BJ (cell line): ENCODE results near the gene ACSF3. TPM values are rescaled to one million over a fixed set of nuclear protein-coding genes. Genes with fewer than 3 reads are reported as not detected.

Source experiments
- CTCF ChIA-PET: fragments of 350-600 bp; formaldehyde crosslinking; extraction: SDS; loops from one replicate; lab custom pipeline; 2021; ENCODE audit warnings: antibody characterized with exemption, inconsistent platforms; lab: Yijun Ruan, JAX
- POLR2A ChIA-PET: fragments of 300-600 bp; sonication (Branson Sonifier 250); formaldehyde crosslinking; extraction: SDS; loops from one replicate; lab custom pipeline; 2021; ENCODE audit warnings: antibody characterized with exemption; lab: Charles Lee
- DNase-seq: peaks from one replicate; pipeline ENCODE4 v3.0.0-alpha.2; 2011; ENCODE audit warnings: low read depth
- H3K27me3 ChIP-seq: 2 replicates; pipeline ENCODE4 v1.6.0; 2011; ENCODE audit warnings: low read length; ENCODE audit not compliant: control insufficient read depth, insufficient read depth
- H3K36me3 ChIP-seq: 2 replicates; pipeline ENCODE4 v1.5.1; 2011; ENCODE audit warnings: low read length; ENCODE audit not compliant: control insufficient read depth, insufficient read depth
- H3K4me3 ChIP-seq: 2 replicates; pipeline ENCODE4 v1.5.1; 2011; ENCODE audit warnings: low read depth, mild to moderate bottlenecking, control low read depth, low read length
- polyA plus RNA-seq: library from polyadenylated mRNA; depleted of rRNA; stranded (reverse); fragments of >200 nt; gene quantifications from 2 replicates; pipeline ENCODE4 v1.2.3, GENCODE V29; 2011
- TF ChIP-seq, protein P1 (sequence below): IDR thresholded peaks from 2 replicates; pipeline ENCODE4 v1.5.1; 2011; ENCODE audit warnings: low read depth, mild to moderate bottlenecking, control low read depth, inconsistent platforms, low read length, moderate library complexity; ENCODE audit not compliant: insufficient read depth

Gene ACSF3
- polyA plus RNA-seq, 1 experiment: 12.5 TPM

DNA sequence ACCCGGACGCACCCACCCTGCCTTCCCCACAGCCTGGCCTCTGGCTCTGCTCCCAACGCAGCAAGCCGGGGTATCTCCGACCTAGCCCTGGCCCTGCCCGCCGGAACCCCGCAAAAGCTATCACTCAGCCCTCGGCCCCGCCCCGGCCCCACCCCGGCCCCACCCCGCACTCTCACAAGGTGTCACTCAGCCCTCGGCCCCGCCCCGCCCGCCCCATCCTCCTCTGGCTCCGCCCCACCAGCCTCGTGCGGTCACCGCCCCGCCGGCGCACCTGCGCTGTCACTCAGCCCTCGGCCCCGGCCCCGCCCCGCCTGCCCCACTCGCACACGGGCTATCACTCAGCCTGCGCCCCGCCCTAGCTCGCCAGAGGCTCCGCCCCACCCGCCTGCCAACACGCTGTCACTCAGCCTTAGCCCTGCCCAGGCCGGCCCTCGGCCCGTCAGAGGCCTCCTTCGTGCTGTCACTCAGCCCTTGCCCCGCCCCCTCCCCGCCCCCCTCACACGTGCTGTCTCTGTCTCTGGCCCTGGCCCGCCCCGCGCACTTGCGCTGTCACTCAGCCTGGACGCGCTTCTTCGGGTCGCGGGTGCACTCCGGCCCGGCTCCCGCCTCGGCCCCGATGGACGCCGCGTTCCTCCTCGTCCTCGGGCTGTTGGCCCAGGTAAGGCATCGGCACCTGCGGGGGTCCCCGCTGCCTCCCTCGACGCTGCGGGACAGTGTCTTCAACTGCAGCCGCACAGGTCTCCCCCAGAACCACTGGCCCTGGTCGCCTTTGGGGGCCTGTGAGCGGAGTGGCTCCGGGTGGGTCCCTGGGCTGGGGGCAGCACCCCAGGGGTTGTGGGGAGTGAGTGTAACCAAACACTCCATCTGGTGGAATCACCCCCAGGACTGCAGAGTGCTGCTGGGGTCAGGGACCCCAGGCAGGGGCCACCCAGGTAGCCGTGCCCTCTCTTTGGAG is 77.8 kb downstream of the ACSF3 start, which contains the start of gene CDH15:
Gene CDH15, plus strand, starts transcription at position 533 of the 955 bp plus-strand sequence. Its CDS starts 84 bp downstream, at position 617.
- no peak for DNase-seq
- ChIA-PET CTCF (interaction anchor here (0.8 to 0.9 kb wide), 2 partner anchors 16 to 434 kb away, joined by 3 read pairs; no protein-coding TSS in a partner anchor), POLR2A (no interaction called here)
- peaks cover 6% of the 10 kb centered on the region for H3K27me3 ChIP-seq
- H3K4me3 ChIP-seq: peak within 1 kb of the TSS; percentile 29
- TF ChIP-seq, protein P1, sequence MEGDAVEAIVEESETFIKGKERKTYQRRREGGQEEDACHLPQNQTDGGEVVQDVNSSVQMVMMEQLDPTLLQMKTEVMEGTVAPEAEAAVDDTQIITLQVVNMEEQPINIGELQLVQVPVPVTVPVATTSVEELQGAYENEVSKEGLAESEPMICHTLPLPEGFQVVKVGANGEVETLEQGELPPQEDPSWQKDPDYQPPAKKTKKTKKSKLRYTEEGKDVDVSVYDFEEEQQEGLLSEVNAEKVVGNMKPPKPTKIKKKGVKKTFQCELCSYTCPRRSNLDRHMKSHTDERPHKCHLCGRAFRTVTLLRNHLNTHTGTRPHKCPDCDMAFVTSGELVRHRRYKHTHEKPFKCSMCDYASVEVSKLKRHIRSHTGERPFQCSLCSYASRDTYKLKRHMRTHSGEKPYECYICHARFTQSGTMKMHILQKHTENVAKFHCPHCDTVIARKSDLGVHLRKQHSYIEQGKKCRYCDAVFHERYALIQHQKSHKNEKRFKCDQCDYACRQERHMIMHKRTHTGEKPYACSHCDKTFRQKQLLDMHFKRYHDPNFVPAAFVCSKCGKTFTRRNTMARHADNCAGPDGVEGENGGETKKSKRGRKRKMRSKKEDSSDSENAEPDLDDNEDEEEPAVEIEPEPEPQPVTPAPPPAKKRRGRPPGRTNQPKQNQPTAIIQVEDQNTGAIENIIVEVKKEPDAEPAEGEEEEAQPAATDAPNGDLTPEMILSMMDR: no peak
- H3K36me3 ChIP-seq: no peaks in the 10 kb centered on the region; the same call in 1 of the 2 replicates

DNA sequence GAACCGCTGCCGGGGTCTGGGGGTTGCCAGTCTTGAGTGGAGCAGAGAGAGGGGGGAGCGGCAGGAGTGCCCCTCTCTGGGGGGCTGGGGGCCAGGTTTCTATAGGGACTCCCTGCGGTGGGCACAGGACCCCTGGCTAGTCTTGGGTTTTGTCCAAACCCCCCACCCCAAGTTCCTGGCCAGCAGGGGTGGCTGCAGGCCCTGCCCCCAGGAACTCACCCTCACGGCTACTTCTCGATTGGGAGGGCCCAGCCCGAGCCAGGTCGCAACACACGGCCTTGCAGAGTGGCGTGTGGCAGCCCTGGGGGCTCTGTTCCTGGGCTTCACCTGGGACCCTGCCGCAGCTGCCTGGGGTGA is 78.5 kb downstream of the ACSF3 start:
- H3K36me3 ChIP-seq: no peaks in the 10 kb centered on the region
- TF ChIP-seq, protein P1: no peak
- H3K4me3 ChIP-seq: no peak overlapping the region
- ChIA-PET CTCF (no interaction called here), POLR2A (no interaction called here)
- DNase-seq: no peak
- peaks cover 6% of the 10 kb centered on the region for H3K27me3 ChIP-seq

DNA sequence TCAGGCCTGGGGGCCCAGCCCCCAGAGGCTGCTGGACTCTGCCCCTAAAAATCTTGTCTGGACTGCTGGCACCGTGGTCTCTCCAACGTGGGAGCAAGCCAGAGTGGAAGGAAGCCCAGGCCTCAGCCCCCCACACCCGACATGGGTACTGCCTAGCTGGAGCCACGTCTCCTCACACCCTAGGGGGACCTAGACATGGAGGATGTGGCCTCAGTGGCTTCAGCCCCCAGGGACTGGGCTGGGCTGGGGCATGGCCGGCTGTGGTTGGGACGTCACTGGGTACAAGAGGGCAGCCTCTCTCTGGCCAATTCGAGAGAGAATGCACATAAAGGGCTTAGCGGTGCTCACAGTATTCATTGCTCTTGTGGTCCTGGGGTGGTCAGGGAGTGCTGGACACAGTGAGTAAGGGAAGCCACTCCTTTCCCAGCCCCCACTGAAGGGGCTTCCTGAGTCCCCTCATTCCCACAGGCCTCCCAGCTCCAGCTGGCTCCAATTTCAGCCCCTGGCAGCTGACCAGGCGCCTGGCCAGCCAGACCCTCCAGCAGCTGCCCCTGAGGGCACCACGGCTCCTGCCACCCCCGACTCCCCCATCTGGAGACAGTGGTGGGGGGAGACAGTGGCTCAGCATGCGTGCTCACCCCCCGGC is 79.0 kb downstream of the ACSF3 start:
- no peak for DNase-seq
- Histone ChIP-seq H3K27me3 (peaks cover 6% of the 10 kb centered on the region), H3K36me3 (no peaks in the 10 kb centered on the region), H3K4me3 (no peak overlapping the region)
- POLR2A ChIA-PET: no interaction called here
- CTCF ChIA-PET: interaction anchor here (0.6 kb wide), 1 partner anchor 1470 kb away, joined by 3 read pairs; no protein-coding TSS in a partner anchor
- TF ChIP-seq, protein P1: no peak

DNA sequence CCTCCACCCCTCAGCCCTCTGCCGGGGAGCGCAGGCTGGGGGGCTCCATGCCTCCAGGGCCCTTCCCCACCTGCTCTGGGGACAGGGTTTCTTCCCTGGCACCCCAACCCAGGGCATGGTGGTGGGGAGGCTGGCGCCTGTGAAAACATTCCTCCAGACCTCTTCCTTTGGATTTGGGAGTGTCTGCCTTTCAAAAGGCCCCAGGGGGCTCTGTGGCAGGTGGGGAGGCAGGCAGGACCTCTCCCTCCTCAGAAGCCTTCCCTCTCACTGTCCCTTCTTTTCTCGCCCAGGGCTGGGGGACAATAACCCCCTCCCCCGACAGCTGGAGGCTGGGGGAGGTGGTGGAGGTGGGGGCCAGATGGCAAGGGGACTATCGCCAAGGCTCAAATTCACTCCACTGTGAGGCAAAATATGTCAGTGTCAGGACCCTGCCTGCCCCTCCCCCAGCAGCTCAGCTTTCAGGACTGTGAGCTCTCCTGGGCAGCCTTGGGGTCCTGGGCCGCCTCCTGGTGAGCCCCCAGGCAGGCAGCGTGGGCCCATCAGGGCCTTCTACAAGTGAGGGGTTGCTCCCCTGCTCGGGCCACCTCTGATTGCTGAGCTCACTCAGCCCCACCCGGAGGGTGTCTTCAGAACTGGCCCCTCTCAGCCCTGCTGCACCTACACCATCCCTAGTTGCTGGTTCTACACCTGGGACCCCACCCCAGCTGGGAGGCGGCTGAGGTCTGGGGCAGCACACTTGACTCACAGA is 79.7 kb downstream of the ACSF3 start:
- TF ChIP-seq, protein P1: no peak
- H3K4me3 ChIP-seq: no peak overlapping the region
- H3K27me3 ChIP-seq: peaks cover 6% of the 10 kb centered on the region
- DNase-seq: no peak
- H3K36me3 ChIP-seq: no peaks in the 10 kb centered on the region
- POLR2A ChIA-PET: no interaction called here
- CTCF ChIA-PET: interaction anchor here (0.6 to 1.3 kb wide), 2 partner anchors 9 to 1471 kb away, joined by 3 read pairs; no protein-coding TSS in a partner anchor
